Stimulated activated CD8-positive, alpha-beta memory T cell treated with anti-CD3 and anti-CD28 coated beads, Interleukin-15, amount 100 ng/mL, for 4 hours (primary cell): Measurements from ENCODE around the gene SWSAP1.

Experiments
- DNase-seq, 2 donors: peaks; one replicate each; pipeline ENCODE4 v3.0.0-alpha.2; 2020; ENCODE audit warnings: low read depth in 2 of 2

Gene SWSAP1

GRCh38 chr19:11355160-11356073 is 19.0 kb upstream of the SWSAP1 start, which contains the start of gene PLPPR2:
TSS of gene PLPPR2 (plus strand) at chr19:11355432. CDS start at chr19:11357674, 2,242 bp downstream.
- peak; percentile 53 to 57 for DNase-seq

- DNase-seq: no peak
Observed at GRCh38 chr19:11356074-11356397, 18.4 kb upstream of the SWSAP1 start.

GRCh38 chr19:11356676-11357550 is 17.6 kb upstream of the SWSAP1 start:
- no peak for DNase-seq

GRCh38 chr19:11359421-11359820 is 15.0 kb upstream of the SWSAP1 start:
- DNase-seq: no peak

- DNase-seq: no peak
Observed at GRCh38 chr19:11361037-11361770, 13.3 kb upstream of the SWSAP1 start.

GRCh38 chr19:11361771-11362731 is 12.4 kb upstream of the SWSAP1 start:
- no peak for DNase-seq

GRCh38 chr19:11363881-11364280 is 10.6 kb upstream of the SWSAP1 start:
- no peak for DNase-seq

- no peak for DNase-seq
Observed at GRCh38 chr19:11364296-11364904, 10.1 kb upstream of the SWSAP1 start.

- no peak for DNase-seq
Observed at GRCh38 chr19:11364935-11365334, 9.5 kb upstream of the SWSAP1 start.

- DNase-seq: no peak
Observed at GRCh38 chr19:11365557-11366117, 8.8 kb upstream of the SWSAP1 start.

- no peak for DNase-seq
Observed at GRCh38 chr19:11367528-11367927, 6.9 kb upstream of the SWSAP1 start.

GRCh38 chr19:11370744-11371143 is 3.7 kb upstream of the SWSAP1 start:
- DNase-seq: no peak

GRCh38 chr19:11373166-11373884 is 1.1 kb upstream of the SWSAP1 start:
- no peak for DNase-seq

GRCh38 chr19:11373885-11374432 is 507 bp upstream of the SWSAP1 start:
- no peak for DNase-seq

- peak; percentile 24 to 27 for DNase-seq
Observed at GRCh38 chr19:11375143-11375948, 880 bp downstream of the SWSAP1 start.

- DNase-seq: no peak
Observed at GRCh38 chr19:11377237-11377636, 2.8 kb downstream of the SWSAP1 start.

GRCh38 chr19:11377756-11378155 is 3.3 kb downstream of the SWSAP1 start:
- DNase-seq: no peak
